GM19238 (cell line): ENCODE results near the gene TNFRSF8.
"Not testable (repeated sequence)": the region's sequence is repeated elsewhere in the genome, so short reads cannot be mapped to it uniquely, and the experiment has no call there.

Experiments used
- DNase-seq: peaks from one replicate; pipeline ENCODE4 v3.0.0; 2011; ENCODE audit warnings: low spot score; ENCODE audit not compliant: insufficient read length

The TNFRSF8 gene

GRCh38 chr1:12083766-12084165, 20.7 kb downstream of the TNFRSF8 start:
- no peak for DNase-seq

- DNase-seq: no peak
Measured at GRCh38 chr1:12085643-12086260, 22.6 kb downstream of the TNFRSF8 start.

GRCh38 chr1:12087797-12088314, 24.8 kb downstream of the TNFRSF8 start:
- DNase-seq: peak; percentile 56

- DNase-seq: no peak
Measured at GRCh38 chr1:12088607-12089006, 25.5 kb downstream of the TNFRSF8 start.

GRCh38 chr1:12090326-12090725, 27.2 kb downstream of the TNFRSF8 start:
- DNase-seq: no peak

GRCh38 chr1:12091191-12091590, 28.1 kb downstream of the TNFRSF8 start:
- no peak for DNase-seq

GRCh38 chr1:12094180-12094579, 31.1 kb downstream of the TNFRSF8 start:
- no peak for DNase-seq

- no peak for DNase-seq
Measured at GRCh38 chr1:12095452-12096263, 32.6 kb downstream of the TNFRSF8 start.

- DNase-seq: no peak
Measured at GRCh38 chr1:12096615-12097014, 33.5 kb downstream of the TNFRSF8 start.

GRCh38 chr1:12097321-12097720, 34.2 kb downstream of the TNFRSF8 start:
- DNase-seq: no peak

GRCh38 chr1:12098786-12099185, 35.7 kb downstream of the TNFRSF8 start:
- no peak for DNase-seq

GRCh38 chr1:12099610-12100009, 36.5 kb downstream of the TNFRSF8 start:
- DNase-seq: no peak

GRCh38 chr1:12100071-12100470, 37.0 kb downstream of the TNFRSF8 start:
- no peak for DNase-seq

- DNase-seq: not testable (repeated sequence)
Measured at GRCh38 chr1:12101120-12101519, 38.0 kb downstream of the TNFRSF8 start.

GRCh38 chr1:12102066-12102465, 39.0 kb downstream of the TNFRSF8 start:
- DNase-seq: no peak

GRCh38 chr1:12104417-12104816, 41.3 kb downstream of the TNFRSF8 start:
- no peak for DNase-seq

GRCh38 chr1:12106153-12106552, 43.0 kb downstream of the TNFRSF8 start:
- no peak for DNase-seq

- DNase-seq: not testable (repeated sequence)
Measured at GRCh38 chr1:12106861-12107260, 43.8 kb downstream of the TNFRSF8 start.

- no peak for DNase-seq
Measured at GRCh38 chr1:12107718-12108117, 44.6 kb downstream of the TNFRSF8 start.

GRCh38 chr1:12109901-12110300, 46.8 kb downstream of the TNFRSF8 start:
- DNase-seq: no peak

- DNase-seq: no peak
Measured at GRCh38 chr1:12111741-12112140, 48.6 kb downstream of the TNFRSF8 start.

GRCh38 chr1:12112711-12113161, 49.6 kb downstream of the TNFRSF8 start:
- DNase-seq: no peak
